NCI-H1694 (cell line): Measurements from ENCODE around the gene ANO7.
"Not testable (repeated sequence)": the region's sequence is repeated elsewhere in the genome, so short reads cannot be mapped to it uniquely, and the experiment has no call there.

Experiments used
- DNase-seq: peaks from one replicate; lab custom pipeline; 2025; lab: John Stamatoyannopoulos, UW

Gene ANO7

GRCh38 chr2:241190291-241190981 is 2.0 kb downstream of the ANO7 start:
- DNase-seq: no peak

- DNase-seq: no peak
These were observed 2.6 kb downstream of the ANO7 start for GRCh38 chr2:241191081-241191480.

- no peak for DNase-seq
These were observed 4.8 kb downstream of the ANO7 start for GRCh38 chr2:241193271-241193670.

GRCh38 chr2:241194811-241195210 is 6.3 kb downstream of the ANO7 start:
- no peak for DNase-seq

DNA sequence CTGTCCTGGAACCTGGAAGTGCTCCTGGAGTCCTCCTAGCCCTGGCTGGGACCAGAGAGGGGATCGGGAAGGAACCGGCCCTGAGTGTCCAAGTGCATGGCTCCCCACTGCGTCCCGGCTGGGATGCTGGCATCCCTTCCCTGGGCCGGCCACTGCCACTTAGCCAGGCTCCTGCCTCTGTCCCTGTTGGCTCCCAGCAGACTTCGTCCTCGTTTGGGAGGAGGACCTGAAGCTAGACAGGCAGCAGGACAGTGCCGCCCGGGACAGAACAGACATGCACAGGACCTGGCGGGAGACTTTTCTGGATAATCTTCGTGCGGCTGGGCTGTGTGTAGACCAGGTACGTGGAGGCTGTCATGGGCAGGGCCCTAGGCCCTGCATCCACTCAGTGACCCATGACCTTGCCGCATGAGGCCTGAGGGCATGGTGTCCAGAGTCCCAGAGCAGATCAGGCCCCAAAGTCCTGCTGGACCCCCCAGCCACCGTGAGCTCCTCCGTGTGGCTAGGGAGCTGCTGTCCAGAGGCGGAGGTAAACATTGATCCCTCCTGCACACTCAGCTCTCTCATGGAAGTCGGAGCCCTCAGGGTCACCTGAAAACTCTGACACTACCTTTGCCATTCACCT is 7.1 kb downstream of the ANO7 start:
- no peak for DNase-seq

- not testable (repeated sequence) for DNase-seq
These were observed 8.8 kb downstream of the ANO7 start for GRCh38 chr2:241197246-241197645.

GRCh38 chr2:241197947-241198346 is 9.5 kb downstream of the ANO7 start:
- DNase-seq: no peak

GRCh38 chr2:241198381-241199279 is 10.2 kb downstream of the ANO7 start:
- no peak for DNase-seq

DNA sequence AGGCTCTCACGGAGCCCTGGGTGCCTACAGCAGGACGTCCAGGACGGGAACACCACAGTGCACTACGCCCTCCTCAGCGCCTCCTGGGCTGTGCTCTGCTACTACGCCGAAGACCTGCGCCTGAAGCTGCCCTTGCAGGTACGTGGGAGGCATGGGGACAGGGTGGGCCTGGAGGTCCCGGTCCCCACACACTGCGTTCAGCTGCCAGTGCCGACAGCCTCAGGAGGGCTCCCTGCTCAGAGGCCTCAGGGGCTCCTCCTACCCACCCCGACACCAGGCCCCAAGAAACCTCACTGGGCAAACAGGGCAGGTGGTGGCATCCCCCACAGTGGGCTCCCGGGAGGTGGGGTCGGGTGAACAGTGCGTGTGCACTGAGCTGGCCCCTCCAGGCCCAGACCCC is 10.8 kb downstream of the ANO7 start:
- DNase-seq: no peak

DNA sequence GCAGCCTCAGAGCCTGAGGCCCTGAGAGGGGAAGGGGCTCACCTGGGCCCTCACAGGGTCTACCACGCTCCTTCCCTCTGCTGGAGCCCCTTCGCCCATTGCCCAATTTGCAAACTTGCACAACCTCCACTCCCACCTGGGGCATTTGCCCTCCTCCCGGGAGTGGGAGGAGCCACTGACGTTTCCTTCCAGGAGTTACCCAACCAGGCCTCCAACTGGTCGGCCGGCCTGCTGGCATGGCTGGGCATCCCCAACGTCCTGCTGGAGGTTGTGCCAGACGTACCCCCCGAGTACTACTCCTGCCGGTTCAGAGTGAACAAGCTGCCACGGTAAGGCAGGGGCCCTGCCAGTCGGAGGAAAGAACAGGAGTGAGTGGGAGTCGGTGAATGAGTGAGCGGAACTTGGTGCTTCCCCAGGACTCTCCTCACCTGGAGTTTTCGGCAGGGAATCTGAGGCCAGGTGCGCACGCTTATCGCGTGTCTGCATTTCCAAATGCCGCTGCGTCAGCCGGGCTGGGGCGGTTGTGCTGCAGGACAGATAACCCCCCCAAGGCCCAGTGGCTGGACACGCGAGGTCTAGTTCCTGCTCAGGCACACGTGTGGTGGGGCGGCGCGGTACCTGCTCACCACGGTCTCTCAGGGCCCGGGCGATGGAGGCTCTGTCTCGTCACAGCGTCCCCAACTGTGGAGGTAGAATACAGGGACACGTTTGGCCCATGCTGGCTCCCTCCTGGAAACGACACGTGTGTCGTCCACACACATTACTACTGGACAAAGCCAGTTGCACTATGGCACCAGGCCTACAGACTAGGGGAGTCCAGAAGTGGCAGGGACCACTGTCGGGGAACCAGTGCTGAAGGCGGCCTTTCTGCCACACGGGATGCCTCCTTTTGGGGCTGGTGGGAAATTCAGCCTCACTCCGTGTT is 11.7 kb downstream of the ANO7 start:
- DNase-seq: no peak

DNA sequence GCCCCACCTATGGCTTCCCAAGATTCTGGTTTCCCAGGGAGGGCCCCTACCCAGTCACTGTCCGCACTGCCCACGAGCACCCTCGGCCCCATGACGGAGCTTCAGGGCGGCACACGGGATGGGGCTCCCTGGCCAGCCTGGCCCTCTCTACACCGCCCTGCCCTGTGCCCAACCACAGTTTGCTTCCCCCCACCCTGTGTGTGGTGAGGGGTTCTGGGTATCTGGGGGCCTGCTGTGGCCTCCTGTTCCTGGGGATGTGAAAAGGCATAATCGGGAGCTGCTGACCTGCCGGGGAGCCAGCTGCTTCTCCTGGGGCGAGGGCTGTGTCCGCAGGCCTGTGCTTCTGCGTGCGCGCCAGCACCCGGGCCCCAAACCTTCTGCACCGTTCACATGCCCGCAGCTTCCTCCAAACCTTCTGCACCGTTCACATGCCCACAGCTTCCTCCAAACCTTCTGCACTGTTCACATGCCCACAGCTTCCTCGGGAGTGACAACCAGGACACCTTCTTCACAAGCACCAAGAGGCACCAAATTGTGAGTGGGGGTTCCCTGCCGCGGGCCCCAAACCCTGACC is 12.4 kb downstream of the ANO7 start:
- no peak for DNase-seq

GRCh38 chr2:241201445-241202267 is 13.2 kb downstream of the ANO7 start:
- DNase-seq: no peak

GRCh38 chr2:241202268-241202585 is 13.8 kb downstream of the ANO7 start:
- DNase-seq: no peak

- DNase-seq: no peak
These were observed 14.2 kb downstream of the ANO7 start for GRCh38 chr2:241202681-241203080.

GRCh38 chr2:241203218-241204009 is 14.9 kb downstream of the ANO7 start:
- no peak for DNase-seq

DNA sequence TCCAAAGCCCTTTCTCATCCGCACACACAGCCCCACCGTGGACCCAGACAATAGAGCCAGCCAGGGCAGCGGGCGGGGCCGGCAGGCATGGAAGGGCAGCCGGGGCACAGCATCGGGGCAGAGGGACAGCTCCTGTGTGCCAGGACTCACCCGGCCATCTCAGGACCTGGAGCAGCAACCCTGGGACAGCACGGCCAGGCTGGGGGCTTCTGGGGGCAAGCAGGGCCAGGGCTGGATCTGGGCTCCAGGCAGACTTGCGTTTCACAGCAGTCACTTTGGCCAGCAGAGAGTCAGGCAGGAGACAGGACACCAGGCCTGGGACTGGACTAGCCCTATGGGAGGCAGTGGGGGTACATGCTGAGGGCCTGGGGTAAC is 15.5 kb downstream of the ANO7 start:
- no peak for DNase-seq

DNA sequence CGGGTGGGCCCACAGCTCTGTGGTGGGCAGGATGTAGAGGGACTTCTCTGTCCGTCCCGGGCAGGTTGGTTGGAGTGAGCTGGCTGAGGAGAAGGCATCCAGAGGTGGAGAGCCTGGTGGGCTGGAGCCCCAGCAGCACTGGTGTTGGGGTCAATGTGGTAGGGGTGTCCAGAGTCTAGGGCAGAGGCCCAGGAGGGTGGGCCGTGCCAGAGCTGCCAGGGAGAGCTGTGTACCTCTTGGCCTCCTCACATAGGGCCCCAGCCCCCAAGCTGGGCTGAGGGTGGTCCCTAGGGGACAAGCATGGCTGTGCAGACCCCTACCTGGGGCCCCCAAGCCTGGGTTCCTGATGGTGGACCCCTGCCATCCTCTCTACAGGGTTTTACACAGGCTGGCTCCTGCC is 16.0 kb downstream of the ANO7 start:
- DNase-seq: no peak

DNA sequence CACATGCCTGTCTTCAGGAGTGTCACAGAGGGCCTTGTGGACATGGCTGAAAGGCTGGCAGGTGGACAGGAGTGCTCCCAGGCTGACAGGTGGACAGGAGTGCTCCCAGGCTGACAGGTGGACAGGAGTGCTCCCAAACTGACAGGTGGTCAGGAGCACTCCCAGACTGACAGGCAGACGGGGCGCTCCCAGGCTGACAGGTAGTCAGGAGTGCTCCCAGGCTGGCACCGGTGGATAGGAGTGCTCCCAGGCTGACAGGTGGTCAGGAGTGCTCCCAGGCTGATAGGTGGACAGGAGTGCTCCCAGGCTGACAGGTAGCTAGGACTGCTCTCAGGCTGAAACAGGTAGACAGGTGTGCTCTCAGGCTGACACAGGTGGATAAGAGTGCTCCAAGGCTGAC is 16.6 kb downstream of the ANO7 start:
- no peak for DNase-seq

- no peak for DNase-seq
These were observed 18.7 kb downstream of the ANO7 start for GRCh38 chr2:241207151-241207550.

- no peak for DNase-seq
These were observed 19.2 kb downstream of the ANO7 start for GRCh38 chr2:241207641-241208040.
